ENCODE data around the gene CCDC110. TPM values are rescaled to one million over a fixed set of nuclear protein-coding genes. Genes with fewer than 3 reads are reported as not detected.

Gene CCDC110
- total RNA-seq, 1 experiment from 2014 or later = 2.1 TPM

- Mint-ChIP-seq H3K4me3 (no peak overlapping the region), H3K27me3 (ENCODE audit: low read depth) (no peaks in the 10 kb centered on the region; the same call in 1 of the 2 replicates), H3K9me3 (peaks cover 16% of the 10 kb centered on the region), H3K36me3 (peaks cover 20% of the 10 kb centered on the region), H3K4me1 (no peaks in the 10 kb centered on the region), H3K27ac (no peak overlapping the region)
- CTCF ChIA-PET = no interaction called here
- POLR2A ChIA-PET = no interaction called here
- DNase-seq (ENCODE audit: low spot score) (no peak), ATAC-seq (no peak)
- TF ChIP-seq ZNF138 (CRISPR knock-in tag; conservative IDR thresholded peaks at IDR 0.05) (no peak), ZNF281 (CRISPR knock-in tag; IDR thresholded peaks at IDR 0.05) (no peak), ESRRA (CRISPR knock-in tag; IDR thresholded peaks at IDR 0.05; ENCODE audit: borderline replicate concordance) (no peak), EMX1 (CRISPR knock-in tag; IDR thresholded peaks at IDR 0.05) (no peak), OVOL2 (CRISPR knock-in tag; IDR thresholded peaks at IDR 0.05; ENCODE audit: borderline replicate concordance) (no peak), ZNF416 (CRISPR knock-in tag; IDR thresholded peaks at IDR 0.05) (no peak), FOXK1 (CRISPR knock-in tag; IDR thresholded peaks at IDR 0.05) (no peak)
Measured at GRCh38 chr4:185502386-185502785, 30.9 kb upstream of the CCDC110 start.

- no peak for ATAC-seq
- peaks cover 16% of the 10 kb centered on the region for H3K9me3 Mint-ChIP-seq
- no peak for DNase-seq (ENCODE audit: low spot score)
- no peak overlapping the region for H3K27ac Mint-ChIP-seq
- no peak for TF ChIP-seq ZNF423 (CRISPR knock-in tag; IDR thresholded peaks at IDR 0.05)
- no peak for TF ChIP-seq ZNF138 (CRISPR knock-in tag; conservative IDR thresholded peaks at IDR 0.05)
- TF ChIP-seq MYBL2 (CRISPR knock-in tag; IDR thresholded peaks at IDR 0.05) = no peak
- TF ChIP-seq TP53 (CRISPR knock-in tag; IDR thresholded peaks at IDR 0.05) = no peak
- no peak for TF ChIP-seq SOX15 (CRISPR knock-in tag; IDR thresholded peaks at IDR 0.05)
- no peak for TF ChIP-seq TCF7 (CRISPR knock-in tag; IDR thresholded peaks at IDR 0.05; ENCODE audit: low read depth)
- no peak for TF ChIP-seq EMX1 (CRISPR knock-in tag; IDR thresholded peaks at IDR 0.05)
- no peak for TF ChIP-seq PREB (CRISPR knock-in tag; IDR thresholded peaks at IDR 0.05; ENCODE audit: borderline replicate concordance)
- no peak for TF ChIP-seq GRHL2 (CRISPR knock-in tag; IDR thresholded peaks at IDR 0.05; ENCODE audit: insufficient replicate concordance, severe bottlenecking)
- no peak for TF ChIP-seq CTCF (IDR thresholded peaks at IDR 0.05)
- TF ChIP-seq ZNF532 (CRISPR knock-in tag; IDR thresholded peaks at IDR 0.05; ENCODE audit: borderline replicate concordance) = no peak
- TF ChIP-seq CREM (CRISPR knock-in tag; IDR thresholded peaks at IDR 0.05) = no peak
- no peak for TF ChIP-seq ATF3 (CRISPR knock-in tag; conservative IDR thresholded peaks at IDR 0.05)
- H3K27me3 Mint-ChIP-seq (ENCODE audit: low read depth) = peaks cover 3% of the 10 kb centered on the region
- H3K4me1 Mint-ChIP-seq = no peaks in the 10 kb centered on the region
- ChIA-PET POLR2A (no interaction called here), CTCF (no interaction called here)
- peaks cover 20% of the 10 kb centered on the region for H3K36me3 Mint-ChIP-seq
- no peak overlapping the region for H3K4me3 Mint-ChIP-seq
Measured at GRCh38 chr4:185500576-185500975, 29.0 kb upstream of the CCDC110 start.
